WTC11 (cell line): ENCODE data around the gene SMOC2. TPM values are rescaled to one million over a fixed set of nuclear protein-coding genes. Genes with fewer than 3 reads are reported as not detected.
A peak's percentile ranks its signal among the peaks of the same experiment; 100 is the strongest.

Experiments used
- ATAC-seq: fragments of 200-7000 bp; cut with Tn5 transposase; 2 replicates; pipeline ENCODE4 v1.10.0; 2021; ENCODE audit warnings: mild to moderate bottlenecking, moderate library complexity
- CTCF ChIA-PET: fragments of 300-600 bp; sonication (Branson Sonifier 250); formaldehyde crosslinking; loops from one replicate; lab custom pipeline; 2021; ENCODE audit warnings: antibody characterized with exemption; lab: Charles Lee
- POLR2A ChIA-PET: fragments of 350-600 bp; sonication (Branson Sonifier 250); formaldehyde crosslinking; loops from one replicate; lab custom pipeline; 2021; ENCODE audit warnings: antibody characterized with exemption; lab: Charles Lee
- DNase-seq: peaks from one replicate; pipeline ENCODE4 v3.0.0; 2021; ENCODE audit warnings: low spot score
- H3K27ac Mint-ChIP-seq: 2 replicates; pipeline ENCODE4 v1.8.0; 2021; ENCODE audit warnings: mixed read lengths
- H3K27me3 Mint-ChIP-seq: 2 replicates; pipeline ENCODE4 v1.8.0; 2021; ENCODE audit warnings: low read depth, mild to moderate bottlenecking, moderate library complexity, mixed read lengths
- H3K36me3 Mint-ChIP-seq: 2 replicates; pipeline ENCODE4 v1.8.0; 2021; ENCODE audit warnings: mixed read lengths
- H3K4me1 Mint-ChIP-seq: 2 replicates; pipeline ENCODE4 v1.8.0; 2022; ENCODE audit warnings: mixed read lengths
- H3K4me3 Mint-ChIP-seq: 2 replicates; pipeline ENCODE4 v1.8.0; 2021; ENCODE audit warnings: mild to moderate bottlenecking, moderate library complexity, mixed read lengths
- H3K9me3 Mint-ChIP-seq: 2 replicates; pipeline ENCODE4 v1.8.0; 2021; ENCODE audit warnings: mixed read lengths
- CBFB ChIP-seq: sonication (generic); formaldehyde crosslinking; IDR thresholded peaks from 2 replicates; pipeline ENCODE4 v1.8.1; 2022; ENCODE audit warnings: mild to moderate bottlenecking, low read depth, missing genetic modification reagents
- FOXK1 ChIP-seq: sonication (generic); formaldehyde crosslinking; IDR thresholded peaks from 2 replicates; pipeline ENCODE4 v1.8.0; 2022; ENCODE audit warnings: mild to moderate bottlenecking, moderate library complexity, missing genetic modification reagents
- FOXP1 ChIP-seq: sonication (generic); formaldehyde crosslinking; IDR thresholded peaks from 2 replicates; pipeline ENCODE4 v1.8.0; 2022; ENCODE audit warnings: missing genetic modification reagents, mild to moderate bottlenecking, moderate library complexity, borderline replicate concordance
- GTF2I ChIP-seq: fragments of 250-450 bp; sonication (Bioruptor Pico); conservative IDR thresholded peaks from 2 replicates; pipeline ENCODE4 v1.4.0; 2021; ENCODE audit warnings: mild to moderate bottlenecking
- HMGA2 ChIP-seq: fragments of 250-450 bp; sonication (Bioruptor Pico); IDR thresholded peaks from 2 replicates; pipeline ENCODE4 v1.4.0; 2021; ENCODE audit warnings: mild to moderate bottlenecking, moderate library complexity
- IRF2 ChIP-seq: sonication (generic); formaldehyde crosslinking; IDR thresholded peaks from 2 replicates; pipeline ENCODE4 v1.8.0; 2022; ENCODE audit warnings: low read depth, missing genetic modification reagents, borderline replicate concordance
- MXD4 ChIP-seq: fragments of 250-450 bp; sonication (Bioruptor Pico); IDR thresholded peaks from 2 replicates; pipeline ENCODE4 v1.8.0; 2021; ENCODE audit warnings: mild to moderate bottlenecking, moderate library complexity, borderline replicate concordance
- NR1H2 ChIP-seq: sonication (generic); formaldehyde crosslinking; IDR thresholded peaks from 2 replicates; pipeline ENCODE4 v1.9.0; 2021; ENCODE audit warnings: mild to moderate bottlenecking, moderate library complexity, missing genetic modification reagents
- NR2C2 ChIP-seq: sonication (generic); formaldehyde crosslinking; IDR thresholded peaks from 2 replicates; pipeline ENCODE4 v1.8.0; 2022; ENCODE audit warnings: mild to moderate bottlenecking, missing genetic modification reagents
- NR3C1 ChIP-seq: sonication (generic); formaldehyde crosslinking; conservative IDR thresholded peaks from 2 replicates; pipeline ENCODE4 v1.8.1; 2023; ENCODE audit warnings: low read depth, mild to moderate bottlenecking, missing genetic modification reagents
- RELA ChIP-seq: sonication (generic); formaldehyde crosslinking; IDR thresholded peaks from 2 replicates; pipeline ENCODE4 v1.8.1; 2022; ENCODE audit warnings: missing genetic modification reagents, mild to moderate bottlenecking, borderline replicate concordance
- TCF7 ChIP-seq: sonication (generic); formaldehyde crosslinking; IDR thresholded peaks from 2 replicates; pipeline ENCODE4 v1.8.0; 2022; ENCODE audit warnings: mild to moderate bottlenecking, low read depth, missing genetic modification reagents, moderate library complexity
- ZNF263 ChIP-seq: sonication (generic); formaldehyde crosslinking; IDR thresholded peaks from 2 replicates; pipeline ENCODE4 v1.8.1; 2022; ENCODE audit warnings: low read depth, mild to moderate bottlenecking, moderate library complexity, missing genetic modification reagents
- total RNA-seq: library from RNA; stranded (reverse); gene quantifications from 3 replicates; pipeline ENCODE4 v1.2.3, GENCODE V29; 2021
- TF ChIP-seq, protein P1 (sequence below): fragments of 200-600 bp; IDR thresholded peaks from 2 replicates; pipeline ENCODE4 v1.8.0; 2022; ENCODE audit warnings: antibody characterized with exemption
- TF ChIP-seq, protein P2 (sequence below): sonication (generic); formaldehyde crosslinking; IDR thresholded peaks from 2 replicates; pipeline ENCODE4 v1.8.1; 2022; ENCODE audit warnings: mild to moderate bottlenecking, missing genetic modification reagents, moderate library complexity, borderline replicate concordance
- TF ChIP-seq, protein P3 (sequence below): fragments of 250-450 bp; sonication (Bioruptor Pico); IDR thresholded peaks from 2 replicates; pipeline ENCODE4 v1.9.0; 2021; ENCODE audit warnings: mild to moderate bottlenecking
- TF ChIP-seq, protein P4 (sequence below): sonication (generic); formaldehyde crosslinking; IDR thresholded peaks from 2 replicates; pipeline ENCODE4 v1.8.0; 2022; ENCODE audit warnings: mild to moderate bottlenecking, missing genetic modification reagents
- TF ChIP-seq, protein P5 (sequence below): sonication (generic); formaldehyde crosslinking; IDR thresholded peaks from 2 replicates; pipeline ENCODE4 v1.8.0; 2022; ENCODE audit warnings: mild to moderate bottlenecking, missing genetic modification reagents

The SMOC2 gene
- total RNA-seq, 1 experiment from 2014 or later: 3.9 TPM

DNA sequence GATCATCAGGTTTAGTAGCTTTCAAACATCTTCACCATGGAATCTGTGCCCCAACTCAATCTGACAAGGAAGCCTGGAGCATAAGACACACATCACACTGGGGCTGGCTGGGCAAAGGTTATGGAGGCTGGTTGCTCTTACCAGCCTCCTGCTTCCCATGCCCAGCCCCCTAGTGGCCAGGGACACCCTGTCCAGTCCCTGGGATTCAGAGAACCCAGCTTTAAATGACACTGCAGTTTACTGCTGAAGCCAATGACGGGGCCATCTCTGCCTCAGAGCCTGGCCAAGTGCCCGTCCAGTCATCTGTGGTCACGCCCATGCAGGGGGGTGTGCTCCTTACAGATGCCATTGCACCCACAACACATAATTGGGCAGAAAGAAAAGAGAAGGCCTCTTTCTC, 272.9 kb downstream of the SMOC2 start:
- no peak overlapping the region for H3K27ac Mint-ChIP-seq
- DNase-seq (no peak), ATAC-seq (peak; percentile 38; the same call in 1 of the 2 replicates)
- H3K36me3 Mint-ChIP-seq: peaks cover 24% of the 10 kb centered on the region
- ChIA-PET CTCF (interaction anchor here (0.6 to 1.2 kb wide), 4 partner anchors 10 to 42 kb away, joined by 3 read pairs; no protein-coding TSS in a partner anchor), POLR2A (no interaction called here)
- peaks cover 8% of the 10 kb centered on the region for H3K27me3 Mint-ChIP-seq
- TF ChIP-seq, protein P1, sequence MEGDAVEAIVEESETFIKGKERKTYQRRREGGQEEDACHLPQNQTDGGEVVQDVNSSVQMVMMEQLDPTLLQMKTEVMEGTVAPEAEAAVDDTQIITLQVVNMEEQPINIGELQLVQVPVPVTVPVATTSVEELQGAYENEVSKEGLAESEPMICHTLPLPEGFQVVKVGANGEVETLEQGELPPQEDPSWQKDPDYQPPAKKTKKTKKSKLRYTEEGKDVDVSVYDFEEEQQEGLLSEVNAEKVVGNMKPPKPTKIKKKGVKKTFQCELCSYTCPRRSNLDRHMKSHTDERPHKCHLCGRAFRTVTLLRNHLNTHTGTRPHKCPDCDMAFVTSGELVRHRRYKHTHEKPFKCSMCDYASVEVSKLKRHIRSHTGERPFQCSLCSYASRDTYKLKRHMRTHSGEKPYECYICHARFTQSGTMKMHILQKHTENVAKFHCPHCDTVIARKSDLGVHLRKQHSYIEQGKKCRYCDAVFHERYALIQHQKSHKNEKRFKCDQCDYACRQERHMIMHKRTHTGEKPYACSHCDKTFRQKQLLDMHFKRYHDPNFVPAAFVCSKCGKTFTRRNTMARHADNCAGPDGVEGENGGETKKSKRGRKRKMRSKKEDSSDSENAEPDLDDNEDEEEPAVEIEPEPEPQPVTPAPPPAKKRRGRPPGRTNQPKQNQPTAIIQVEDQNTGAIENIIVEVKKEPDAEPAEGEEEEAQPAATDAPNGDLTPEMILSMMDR: 0 out of 2 replicates have a peak, but pooled peaks have one; percentile 33
- TF ChIP-seq ZNF263 (CRISPR knock-in tag): no peak
- peaks cover 19% of the 10 kb centered on the region for H3K9me3 Mint-ChIP-seq
- no peaks in the 10 kb centered on the region for H3K4me1 Mint-ChIP-seq
- H3K4me3 Mint-ChIP-seq: no peak overlapping the region

DNA sequence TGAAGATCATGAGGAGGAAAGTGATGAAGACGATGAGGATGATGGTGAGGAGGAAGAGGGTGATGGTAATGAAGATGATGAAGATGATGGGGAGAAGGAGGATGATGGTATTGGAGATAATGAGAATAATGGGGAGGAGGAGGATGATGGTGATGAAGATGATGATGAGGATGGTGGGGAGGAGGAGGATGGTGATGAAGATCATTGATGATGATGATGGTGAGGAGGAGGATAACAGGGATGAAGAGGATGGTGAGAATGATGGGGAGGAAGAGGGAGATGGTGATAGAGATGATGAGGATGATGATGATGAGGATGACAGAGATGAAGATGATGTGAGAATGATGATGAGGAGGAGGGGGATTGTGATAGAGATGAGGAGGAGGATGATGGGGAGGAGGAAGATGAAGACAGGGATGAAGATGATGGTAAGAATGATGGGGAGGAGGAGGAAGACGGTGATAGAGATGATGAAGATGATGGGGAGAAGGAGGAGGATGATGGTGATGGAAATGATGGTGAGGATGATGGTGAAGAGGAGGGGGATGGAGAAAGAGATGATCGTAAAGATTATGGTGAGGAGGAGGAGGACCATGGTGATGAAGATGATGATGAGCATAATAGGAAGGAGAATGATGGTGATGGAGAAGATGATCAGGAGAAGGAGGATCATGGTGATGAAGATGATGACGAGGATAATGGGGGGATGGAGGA, 273.7 kb downstream of the SMOC2 start:
- ChIA-PET CTCF (interaction anchor here (0.6 kb wide), 2 partner anchors 9 to 19 kb away, joined by 3 read pairs; no protein-coding TSS in a partner anchor), POLR2A (no interaction called here)
- H3K9me3 Mint-ChIP-seq: peaks cover 22% of the 10 kb centered on the region
- no peak overlapping the region for H3K27ac Mint-ChIP-seq
- H3K4me3 Mint-ChIP-seq: no peak overlapping the region
- no peak for ATAC-seq
- no peaks in the 10 kb centered on the region for H3K4me1 Mint-ChIP-seq
- H3K36me3 Mint-ChIP-seq: peaks cover 24% of the 10 kb centered on the region
- DNase-seq: no peak
- TF ChIP-seq NR3C1 (CRISPR knock-in tag): no peak
- TF ChIP-seq RELA (CRISPR knock-in tag): no peak
- TF ChIP-seq MXD4 (CRISPR knock-in tag): no peak
- TF ChIP-seq, protein P2, sequence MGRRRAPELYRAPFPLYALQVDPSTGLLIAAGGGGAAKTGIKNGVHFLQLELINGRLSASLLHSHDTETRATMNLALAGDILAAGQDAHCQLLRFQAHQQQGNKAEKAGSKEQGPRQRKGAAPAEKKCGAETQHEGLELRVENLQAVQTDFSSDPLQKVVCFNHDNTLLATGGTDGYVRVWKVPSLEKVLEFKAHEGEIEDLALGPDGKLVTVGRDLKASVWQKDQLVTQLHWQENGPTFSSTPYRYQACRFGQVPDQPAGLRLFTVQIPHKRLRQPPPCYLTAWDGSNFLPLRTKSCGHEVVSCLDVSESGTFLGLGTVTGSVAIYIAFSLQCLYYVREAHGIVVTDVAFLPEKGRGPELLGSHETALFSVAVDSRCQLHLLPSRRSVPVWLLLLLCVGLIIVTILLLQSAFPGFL (CRISPR knock-in tag): no peak
- TF ChIP-seq, protein P3, sequence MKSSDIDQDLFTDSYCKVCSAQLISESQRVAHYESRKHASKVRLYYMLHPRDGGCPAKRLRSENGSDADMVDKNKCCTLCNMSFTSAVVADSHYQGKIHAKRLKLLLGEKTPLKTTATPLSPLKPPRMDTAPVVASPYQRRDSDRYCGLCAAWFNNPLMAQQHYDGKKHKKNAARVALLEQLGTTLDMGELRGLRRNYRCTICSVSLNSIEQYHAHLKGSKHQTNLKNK: no peak
- TF ChIP-seq CBFB: no peak
- TF ChIP-seq, protein P1: no peak
- peaks cover 8% of the 10 kb centered on the region for H3K27me3 Mint-ChIP-seq

DNA sequence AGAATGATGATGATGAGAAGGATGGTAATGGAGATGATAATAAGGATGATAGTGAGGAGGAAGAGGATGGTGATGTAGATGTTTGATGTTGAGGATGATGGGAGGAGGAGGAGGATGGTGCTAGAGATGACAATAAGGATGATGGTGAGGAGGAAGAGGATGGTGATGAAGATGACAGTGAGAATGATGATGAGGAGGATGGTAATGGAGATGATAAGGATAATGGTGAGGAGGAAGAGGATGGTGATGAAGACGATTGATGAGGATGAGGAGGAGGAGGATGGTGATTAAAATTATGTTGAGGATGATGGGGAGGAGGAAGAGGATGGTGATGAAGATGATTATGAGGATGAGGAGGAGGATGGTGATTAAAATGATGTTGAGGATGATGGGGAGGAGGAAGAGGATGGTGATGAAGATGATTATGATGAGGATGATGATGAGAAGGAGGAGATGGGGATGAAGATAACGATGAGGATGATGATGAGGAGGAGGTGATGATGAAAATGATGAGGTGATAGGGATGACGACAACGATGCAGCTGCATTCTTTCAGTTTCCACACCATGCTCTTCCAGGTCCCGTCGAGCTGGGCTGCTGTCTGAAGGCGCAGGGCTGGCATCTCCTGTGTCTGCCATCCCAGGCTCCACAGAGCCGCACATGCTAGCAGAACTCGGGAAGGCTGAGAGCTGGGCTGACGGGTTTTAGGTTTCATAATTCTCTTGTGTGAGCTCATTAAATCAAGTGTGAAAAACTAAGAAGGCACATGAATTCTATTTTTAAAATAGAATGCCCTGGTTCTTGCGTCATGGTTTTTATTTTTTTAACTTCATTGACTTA, 274.9 kb downstream of the SMOC2 start:
- ChIA-PET POLR2A (no interaction called here), CTCF (no interaction called here)
- Mint-ChIP-seq H3K4me3 (no peak overlapping the region), H3K27me3 (peaks cover 8% of the 10 kb centered on the region), H3K4me1 (no peaks in the 10 kb centered on the region), H3K9me3 (peaks cover 34% of the 10 kb centered on the region), H3K27ac (no peak overlapping the region), H3K36me3 (peaks cover 31% of the 10 kb centered on the region)
- ATAC-seq (no peak), DNase-seq (no peak)
- TF ChIP-seq FOXK1 (CRISPR knock-in tag): no peak
- TF ChIP-seq IRF2 (CRISPR knock-in tag): no peak
- no peak for TF ChIP-seq FOXP1 (CRISPR knock-in tag)
- TF ChIP-seq TCF7 (CRISPR knock-in tag): no peak
- TF ChIP-seq GTF2I (CRISPR knock-in tag): no peak
- no peak for TF ChIP-seq NR1H2 (CRISPR knock-in tag)
- TF ChIP-seq, protein P4, sequence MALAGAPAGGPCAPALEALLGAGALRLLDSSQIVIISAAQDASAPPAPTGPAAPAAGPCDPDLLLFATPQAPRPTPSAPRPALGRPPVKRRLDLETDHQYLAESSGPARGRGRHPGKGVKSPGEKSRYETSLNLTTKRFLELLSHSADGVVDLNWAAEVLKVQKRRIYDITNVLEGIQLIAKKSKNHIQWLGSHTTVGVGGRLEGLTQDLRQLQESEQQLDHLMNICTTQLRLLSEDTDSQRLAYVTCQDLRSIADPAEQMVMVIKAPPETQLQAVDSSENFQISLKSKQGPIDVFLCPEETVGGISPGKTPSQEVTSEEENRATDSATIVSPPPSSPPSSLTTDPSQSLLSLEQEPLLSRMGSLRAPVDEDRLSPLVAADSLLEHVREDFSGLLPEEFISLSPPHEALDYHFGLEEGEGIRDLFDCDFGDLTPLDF (CRISPR knock-in tag): no peak
- TF ChIP-seq HMGA2: no peak
- TF ChIP-seq, protein P5, sequence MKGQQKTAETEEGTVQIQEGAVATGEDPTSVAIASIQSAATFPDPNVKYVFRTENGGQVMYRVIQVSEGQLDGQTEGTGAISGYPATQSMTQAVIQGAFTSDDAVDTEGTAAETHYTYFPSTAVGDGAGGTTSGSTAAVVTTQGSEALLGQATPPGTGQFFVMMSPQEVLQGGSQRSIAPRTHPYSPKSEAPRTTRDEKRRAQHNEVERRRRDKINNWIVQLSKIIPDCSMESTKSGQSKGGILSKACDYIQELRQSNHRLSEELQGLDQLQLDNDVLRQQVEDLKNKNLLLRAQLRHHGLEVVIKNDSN (CRISPR knock-in tag): no peak
- TF ChIP-seq NR2C2 (CRISPR knock-in tag): no peak
- TF ChIP-seq, protein P2 (CRISPR knock-in tag): no peak
